ENCODE data around the gene UGT1A8.

The UGT1A8 gene

GRCh38 chr2:233798335-233799086 is 181.1 kb downstream of the UGT1A8 start:
- H3K36me3 ChIP-seq (ENCODE audit: insufficient read depth, low read length), result no peaks in the 10 kb centered on the region
- H3K79me2 ChIP-seq (ENCODE audit: control insufficient read depth, insufficient read depth, low read length, unreplicated experiment), result no peaks in the 10 kb centered on the region
- peaks cover 23% of the 10 kb centered on the region; the same call in 1 of the 2 replicates for H3K27me3 ChIP-seq (ENCODE audit: insufficient read depth, low read length)
- H3K4me3 ChIP-seq (ENCODE audit: low read depth, low read length), result no peak overlapping the region
- H3K27ac ChIP-seq (ENCODE audit: low read depth, low read length), result no peak overlapping the region
- no peak overlapping the region for H2AFZ ChIP-seq (ENCODE audit: low read length, unreplicated experiment)
- no peaks in the 10 kb centered on the region for H3K4me1 ChIP-seq (ENCODE audit: control insufficient read depth, insufficient read depth, low read length, unreplicated experiment)

DNA sequence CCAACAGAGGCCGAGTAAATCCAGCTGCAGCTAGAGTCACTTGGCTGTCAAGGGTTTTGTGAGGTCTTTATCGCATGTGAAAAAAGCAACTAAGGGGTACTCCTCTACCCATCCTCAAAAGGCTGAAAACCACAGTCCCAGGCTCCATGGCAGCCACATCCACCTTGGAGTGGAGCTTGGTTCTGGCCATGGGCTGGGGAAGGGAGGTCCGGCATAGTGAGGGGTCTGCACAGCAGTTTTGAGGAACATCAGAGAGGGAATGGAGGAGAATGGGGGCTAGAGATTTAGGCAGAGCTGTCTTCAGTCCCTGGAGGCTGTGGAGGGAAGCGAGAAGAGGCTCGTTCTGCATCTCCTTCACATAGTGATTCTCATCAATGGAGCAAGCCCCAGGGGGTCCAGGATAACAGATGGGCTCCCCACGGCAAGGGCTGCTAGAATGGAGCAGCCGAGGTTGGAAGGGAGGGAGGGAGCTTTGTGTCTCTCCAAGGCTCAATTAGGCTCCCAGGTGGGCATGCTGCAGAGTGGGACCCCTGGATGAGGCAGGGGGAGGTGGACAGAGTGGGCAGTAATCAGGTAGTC is 181.7 kb downstream of the UGT1A8 start:
- Histone ChIP-seq H3K4me3 (ENCODE audit: low read depth, low read length) (no peak overlapping the region), H2AFZ (ENCODE audit: low read length, unreplicated experiment) (no peak overlapping the region), H3K27ac (ENCODE audit: low read depth, low read length) (no peak overlapping the region), H3K36me3 (ENCODE audit: insufficient read depth, low read length) (no peaks in the 10 kb centered on the region), H3K79me2 (ENCODE audit: control insufficient read depth, insufficient read depth, low read length, unreplicated experiment) (no peaks in the 10 kb centered on the region), H3K27me3 (ENCODE audit: insufficient read depth, low read length) (peaks cover 29% of the 10 kb centered on the region; the same call in 1 of the 2 replicates), H3K4me1 (ENCODE audit: control insufficient read depth, insufficient read depth, low read length, unreplicated experiment) (no peaks in the 10 kb centered on the region)

DNA sequence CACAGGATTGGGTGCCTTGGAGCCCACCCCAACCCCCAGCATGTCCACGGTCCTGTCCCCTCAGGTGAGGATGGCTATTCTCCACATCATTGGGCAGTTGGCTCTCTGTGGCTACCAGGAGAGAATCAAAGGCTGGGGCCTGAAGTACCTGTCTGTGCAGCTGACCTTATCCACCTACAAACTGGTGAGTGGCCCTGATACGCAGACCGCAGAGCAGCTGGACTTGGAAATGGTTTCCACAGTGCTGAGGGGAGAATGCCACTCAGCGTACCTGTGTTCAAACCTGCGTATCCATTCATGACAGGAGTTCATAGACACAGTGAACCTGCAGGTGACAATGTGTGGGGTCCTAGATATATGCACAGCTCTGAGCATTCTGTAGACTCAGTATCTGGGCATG is 182.3 kb downstream of the UGT1A8 start:
- H2AFZ ChIP-seq (ENCODE audit: low read length, unreplicated experiment), result no peak overlapping the region
- H3K27me3 ChIP-seq (ENCODE audit: insufficient read depth, low read length), result peaks cover 34% of the 10 kb centered on the region; the same call in 1 of the 2 replicates
- no peaks in the 10 kb centered on the region for H3K4me1 ChIP-seq (ENCODE audit: control insufficient read depth, insufficient read depth, low read length, unreplicated experiment)
- H3K4me3 ChIP-seq (ENCODE audit: low read depth, low read length), result no peak overlapping the region
- H3K79me2 ChIP-seq (ENCODE audit: control insufficient read depth, insufficient read depth, low read length, unreplicated experiment), result no peaks in the 10 kb centered on the region
- no peaks in the 10 kb centered on the region for H3K36me3 ChIP-seq (ENCODE audit: insufficient read depth, low read length)
- H3K27ac ChIP-seq (ENCODE audit: low read depth, low read length), result no peak overlapping the region

GRCh38 chr2:233800208-233800607 is 182.8 kb downstream of the UGT1A8 start:
- no peak overlapping the region for H3K27ac ChIP-seq (ENCODE audit: low read depth, low read length)
- peaks cover 39% of the 10 kb centered on the region for H3K27me3 ChIP-seq (ENCODE audit: insufficient read depth, low read length)

GRCh38 chr2:233801357-233802131 is 184.1 kb downstream of the UGT1A8 start:
- Histone ChIP-seq H3K27me3 (ENCODE audit: insufficient read depth, low read length) (peaks cover 51% of the 10 kb centered on the region), H3K27ac (ENCODE audit: low read depth, low read length) (no peak overlapping the region), H3K36me3 (ENCODE audit: insufficient read depth, low read length) (no peaks in the 10 kb centered on the region), H2AFZ (ENCODE audit: low read length, unreplicated experiment) (no peak overlapping the region), H3K79me2 (ENCODE audit: control insufficient read depth, insufficient read depth, low read length, unreplicated experiment) (no peaks in the 10 kb centered on the region), H3K4me3 (ENCODE audit: low read depth, low read length) (no peak overlapping the region), H3K4me1 (ENCODE audit: control insufficient read depth, insufficient read depth, low read length, unreplicated experiment) (no peaks in the 10 kb centered on the region)

More at GRCh38 chr2:233800208-233800607, 182.8 kb downstream of the UGT1A8 start:
- no peak overlapping the region for H2AFZ ChIP-seq (ENCODE audit: low read length, unreplicated experiment)
- no peaks in the 10 kb centered on the region for H3K36me3 ChIP-seq (ENCODE audit: insufficient read depth, low read length)
- H3K4me3 ChIP-seq (ENCODE audit: low read depth, low read length), result no peak overlapping the region
- no peaks in the 10 kb centered on the region for H3K4me1 ChIP-seq (ENCODE audit: control insufficient read depth, insufficient read depth, low read length, unreplicated experiment)
- no peaks in the 10 kb centered on the region for H3K79me2 ChIP-seq (ENCODE audit: control insufficient read depth, insufficient read depth, low read length, unreplicated experiment)

- H3K79me2 ChIP-seq (ENCODE audit: control insufficient read depth, insufficient read depth, low read length, unreplicated experiment), result no peaks in the 10 kb centered on the region
- H3K4me3 ChIP-seq (ENCODE audit: low read depth, low read length), result no peak overlapping the region
- H3K36me3 ChIP-seq (ENCODE audit: insufficient read depth, low read length), result no peaks in the 10 kb centered on the region
Observed at GRCh38 chr2:233802132-233802815, 184.8 kb downstream of the UGT1A8 start.

DNA sequence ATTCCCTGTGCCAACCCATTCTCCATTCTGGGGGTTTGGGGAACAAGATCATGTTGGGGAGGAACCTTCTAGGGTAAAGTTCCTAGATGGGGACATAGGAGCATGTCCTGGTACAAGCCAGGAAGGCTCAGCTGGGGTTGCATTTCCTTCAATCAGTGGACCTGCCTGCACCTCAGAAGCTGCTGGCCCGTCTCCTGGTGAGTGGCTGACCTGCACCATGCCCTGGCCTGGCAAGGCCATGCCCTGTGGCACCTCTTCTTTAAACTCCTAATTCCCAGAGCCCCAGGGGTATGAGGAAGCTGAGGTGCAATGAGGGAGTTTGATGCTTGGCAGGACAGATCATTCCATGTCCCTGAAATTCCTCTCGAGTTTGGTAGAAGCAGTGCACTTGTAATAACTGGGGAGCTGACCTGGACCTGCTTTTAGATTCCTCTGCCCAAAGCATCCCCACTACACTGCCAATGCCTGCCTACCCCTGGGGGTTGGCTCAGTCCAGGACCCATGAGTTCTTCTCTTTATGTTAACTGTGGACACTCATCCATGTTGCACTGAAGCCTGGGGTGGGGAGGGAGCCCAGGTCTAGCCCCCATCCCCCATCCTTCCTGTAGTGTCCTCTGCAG is 186.0 kb downstream of the UGT1A8 start:
- peaks cover 53% of the 10 kb centered on the region for H3K27me3 ChIP-seq (ENCODE audit: insufficient read depth, low read length)
- no peaks in the 10 kb centered on the region for H3K79me2 ChIP-seq (ENCODE audit: control insufficient read depth, insufficient read depth, low read length, unreplicated experiment)
- H3K36me3 ChIP-seq (ENCODE audit: insufficient read depth, low read length), result no peaks in the 10 kb centered on the region
- no peak overlapping the region for H2AFZ ChIP-seq (ENCODE audit: low read length, unreplicated experiment)
- no peaks in the 10 kb centered on the region for H3K4me1 ChIP-seq (ENCODE audit: control insufficient read depth, insufficient read depth, low read length, unreplicated experiment)
- no peak overlapping the region for H3K4me3 ChIP-seq (ENCODE audit: low read depth, low read length)
- no peak overlapping the region for H3K27ac ChIP-seq (ENCODE audit: low read depth, low read length)

More at GRCh38 chr2:233802132-233802815, 184.8 kb downstream of the UGT1A8 start:
- Histone ChIP-seq H2AFZ (ENCODE audit: low read length, unreplicated experiment) (no peak overlapping the region), H3K4me1 (ENCODE audit: control insufficient read depth, insufficient read depth, low read length, unreplicated experiment) (no peaks in the 10 kb centered on the region), H3K27me3 (ENCODE audit: insufficient read depth, low read length) (peaks cover 44% of the 10 kb centered on the region), H3K27ac (ENCODE audit: low read depth, low read length) (no peak overlapping the region)

- H3K36me3 ChIP-seq (ENCODE audit: insufficient read depth, low read length), result no peaks in the 10 kb centered on the region
- no peak overlapping the region for H3K27ac ChIP-seq (ENCODE audit: low read depth, low read length)
- no peak overlapping the region for H2AFZ ChIP-seq (ENCODE audit: low read length, unreplicated experiment)
- no peak overlapping the region for H3K4me3 ChIP-seq (ENCODE audit: low read depth, low read length)
- H3K27me3 ChIP-seq (ENCODE audit: insufficient read depth, low read length), result peaks cover 59% of the 10 kb centered on the region
- H3K79me2 ChIP-seq (ENCODE audit: control insufficient read depth, insufficient read depth, low read length, unreplicated experiment), result no peaks in the 10 kb centered on the region
- H3K4me1 ChIP-seq (ENCODE audit: control insufficient read depth, insufficient read depth, low read length, unreplicated experiment), result no peaks in the 10 kb centered on the region
Observed at GRCh38 chr2:233803994-233804393, 186.6 kb downstream of the UGT1A8 start.

DNA sequence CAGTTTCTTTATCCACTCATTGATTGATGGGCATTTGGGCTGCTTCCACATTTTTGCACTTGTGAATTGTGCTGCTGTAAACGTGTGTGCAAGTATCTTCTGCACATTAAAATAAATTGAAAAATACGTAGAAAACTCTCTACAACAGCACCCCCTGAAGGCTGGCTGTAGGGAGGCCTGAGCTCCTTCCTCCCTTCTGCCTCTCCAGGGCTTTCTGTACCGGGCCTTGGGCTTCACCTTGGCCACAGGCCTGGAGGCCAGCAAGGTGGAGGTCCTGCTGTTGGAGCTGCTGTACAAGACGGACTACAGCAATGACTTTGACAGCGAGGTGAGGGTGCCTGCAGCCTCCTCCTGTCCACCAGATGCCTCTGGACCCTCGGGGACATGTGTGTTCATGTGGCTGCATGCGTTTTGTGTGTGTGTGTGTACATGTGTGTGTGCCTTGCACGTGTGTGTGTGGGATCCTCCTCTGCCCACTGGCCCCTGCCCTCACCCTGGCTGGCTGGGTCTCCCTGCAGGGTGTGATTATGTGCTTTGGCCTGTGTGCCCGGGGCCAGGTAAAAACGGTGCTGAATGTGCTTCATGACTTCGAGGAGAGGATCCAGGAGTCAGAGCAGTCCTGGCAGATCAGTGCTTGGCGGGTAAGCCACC is 189.9 kb downstream of the UGT1A8 start:
- Histone ChIP-seq H3K27me3 (ENCODE audit: insufficient read depth, low read length) (peaks cover 76% of the 10 kb centered on the region), H3K4me1 (ENCODE audit: control insufficient read depth, insufficient read depth, low read length, unreplicated experiment) (no peaks in the 10 kb centered on the region), H3K4me3 (ENCODE audit: low read depth, low read length) (no peak overlapping the region), H3K27ac (ENCODE audit: low read depth, low read length) (no peak overlapping the region), H2AFZ (ENCODE audit: low read length, unreplicated experiment) (no peak overlapping the region), H3K36me3 (ENCODE audit: insufficient read depth, low read length) (no peaks in the 10 kb centered on the region), H3K79me2 (ENCODE audit: control insufficient read depth, insufficient read depth, low read length, unreplicated experiment) (no peaks in the 10 kb centered on the region)

All from ACC112 (cell line).